Lung (tissue), 12 donors: Measurements from ENCODE around the gene CDKN2B-AS1. TPM values are rescaled to one million over a fixed set of nuclear protein-coding genes. Genes with fewer than 3 reads are reported as not detected.

ENCODE experiments used
- ATAC-seq: fragments of 200-7000 bp; cut with Tn5 transposase; one replicate; pipeline ENCODE4 v1.9.1; 2020; ENCODE audit warnings: moderate number of reproducible peaks; ENCODE audit not compliant: insufficient read depth, low FRiP score
- DNase-seq, 3 donors: peaks; one replicate each; pipeline ENCODE4 v3.0.0-alpha.2; 2013 to 2017
- H3K27ac ChIP-seq, 2 donors: one replicate each; pipeline ENCODE4 v1.5.1; 2013; ENCODE audit warnings: mild to moderate bottlenecking in 2 of 2, moderate library complexity in 2 of 2, control low read depth in 1 of 2, inconsistent platforms in 1 of 2, low read depth in 1 of 2, low read length in 1 of 2
- H3K27me3 ChIP-seq, 3 donors: one replicate each; pipeline ENCODE4 v1.5.1; 2013; ENCODE audit warnings: low read length in 2 of 3; ENCODE audit not compliant: control insufficient read depth in 3 of 3, insufficient read depth in 3 of 3
- H3K36me3 ChIP-seq, 4 donors: one replicate each; pipeline ENCODE4 v1.5.1; 2013; ENCODE audit warnings: low read length in 4 of 4, mild to moderate bottlenecking in 1 of 4, moderate library complexity in 1 of 4; ENCODE audit not compliant: control insufficient read depth in 4 of 4, insufficient read depth in 4 of 4
- H3K4me1 ChIP-seq, 5 donors: one replicate each; pipeline ENCODE4 v1.5.1; 2013; ENCODE audit warnings: low read length in 5 of 5, mild to moderate bottlenecking in 2 of 5, moderate library complexity in 1 of 5; ENCODE audit not compliant: control insufficient read depth in 5 of 5, insufficient read depth in 5 of 5
- H3K4me3 ChIP-seq: one replicate; pipeline ENCODE4 v1.5.1; 2013; ENCODE audit warnings: mild to moderate bottlenecking, control low read depth, moderate library complexity
- H3K9ac ChIP-seq, 2 donors: one replicate each; pipeline ENCODE4 v1.5.1; 2013; ENCODE audit warnings: low read length in 2 of 2, control low read depth in 1 of 2; ENCODE audit not compliant: insufficient read depth in 1 of 2
- H3K9me3 ChIP-seq, 4 donors: one replicate each; pipeline ENCODE4 v1.5.1; 2013; ENCODE audit warnings: low read length in 3 of 4, mild to moderate bottlenecking in 1 of 4, moderate library complexity in 1 of 4; ENCODE audit not compliant: control insufficient read depth in 4 of 4, insufficient read depth in 3 of 4
- WGBS, 2 donors: extraction: QIAGEN DNeasy Blood & Tissue Kit; methylation state at CpG; one replicate each; pipeline ENCODE4 v1.1.7; 2013; 5-methylcytosine and 5-hydroxymethylcytosine counted together
- polyA plus RNA-seq, 2 donors: library from polyadenylated mRNA; stranded (reverse); fragments of 200-250 nt; gene quantifications; one replicate each; pipeline ENCODE4 v1.2.1, GENCODE V29; 2013
- total RNA-seq, 2 donors: library from RNA; depleted of rRNA in 1 of 2; stranded (reverse); fragments of >200 nt in 1 of 2; gene quantifications; one replicate each; pipeline ENCODE4 v1.2.1, GENCODE V29; 2014 to 2021
- TF ChIP-seq, protein P1 (sequence below): IDR thresholded peaks from 2 replicates; pipeline ENCODE4 v1.5.1; 2012; ENCODE audit warnings: mild to moderate bottlenecking; ENCODE audit errors: control extremely low read depth, extremely low read depth
- donor health status: control.
- donor health status: control.
- donor health status: Bipolar disorder and iron deficiency.
- donor health status: healthy.
- donor health status: DM: yes; HTN: yes; CAD: no.

CDKN2B-AS1 gene
- total and polyA plus RNA-seq, 4 donors, result 0.32 to 1.2 (median 0.59) TPM

DNA sequence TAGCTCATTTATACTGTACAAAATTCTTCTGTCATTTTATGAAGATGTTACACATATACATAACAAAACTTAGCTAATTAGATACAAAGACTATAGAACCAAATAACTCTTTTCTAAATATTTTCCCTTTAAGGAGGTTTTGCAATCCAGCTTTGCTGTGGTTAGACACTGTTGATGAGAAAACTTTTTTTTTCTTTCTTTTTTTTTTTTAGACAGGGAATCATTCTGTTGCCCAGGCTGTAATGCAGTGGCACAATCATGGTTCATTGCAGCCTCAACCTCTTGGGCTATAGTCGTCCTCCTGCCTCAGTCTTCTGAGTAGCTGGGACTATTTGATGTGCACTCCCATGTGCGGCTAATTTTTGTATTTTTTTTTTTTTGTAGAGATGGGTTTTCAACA is 53.0 kb downstream of the CDKN2B-AS1 start:
- WGBS, 2 donors, result 67 to 88% methylated on average over 2 of the region's 2 CpGs
- DNase-seq, result no peak
- Histone ChIP-seq H3K9ac (no peak overlapping the region), H3K27me3 (no peaks in the 10 kb centered on the region), H3K27ac (no peak overlapping the region), H3K9me3 (no peaks in the 10 kb centered on the region), H3K36me3 (no peaks in the 10 kb centered on the region), H3K4me3 (no peak overlapping the region), H3K4me1 (no peaks in the 10 kb centered on the region)
- ATAC-seq, result no peak
- TF ChIP-seq, protein P1, sequence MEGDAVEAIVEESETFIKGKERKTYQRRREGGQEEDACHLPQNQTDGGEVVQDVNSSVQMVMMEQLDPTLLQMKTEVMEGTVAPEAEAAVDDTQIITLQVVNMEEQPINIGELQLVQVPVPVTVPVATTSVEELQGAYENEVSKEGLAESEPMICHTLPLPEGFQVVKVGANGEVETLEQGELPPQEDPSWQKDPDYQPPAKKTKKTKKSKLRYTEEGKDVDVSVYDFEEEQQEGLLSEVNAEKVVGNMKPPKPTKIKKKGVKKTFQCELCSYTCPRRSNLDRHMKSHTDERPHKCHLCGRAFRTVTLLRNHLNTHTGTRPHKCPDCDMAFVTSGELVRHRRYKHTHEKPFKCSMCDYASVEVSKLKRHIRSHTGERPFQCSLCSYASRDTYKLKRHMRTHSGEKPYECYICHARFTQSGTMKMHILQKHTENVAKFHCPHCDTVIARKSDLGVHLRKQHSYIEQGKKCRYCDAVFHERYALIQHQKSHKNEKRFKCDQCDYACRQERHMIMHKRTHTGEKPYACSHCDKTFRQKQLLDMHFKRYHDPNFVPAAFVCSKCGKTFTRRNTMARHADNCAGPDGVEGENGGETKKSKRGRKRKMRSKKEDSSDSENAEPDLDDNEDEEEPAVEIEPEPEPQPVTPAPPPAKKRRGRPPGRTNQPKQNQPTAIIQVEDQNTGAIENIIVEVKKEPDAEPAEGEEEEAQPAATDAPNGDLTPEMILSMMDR, result no peak

DNA sequence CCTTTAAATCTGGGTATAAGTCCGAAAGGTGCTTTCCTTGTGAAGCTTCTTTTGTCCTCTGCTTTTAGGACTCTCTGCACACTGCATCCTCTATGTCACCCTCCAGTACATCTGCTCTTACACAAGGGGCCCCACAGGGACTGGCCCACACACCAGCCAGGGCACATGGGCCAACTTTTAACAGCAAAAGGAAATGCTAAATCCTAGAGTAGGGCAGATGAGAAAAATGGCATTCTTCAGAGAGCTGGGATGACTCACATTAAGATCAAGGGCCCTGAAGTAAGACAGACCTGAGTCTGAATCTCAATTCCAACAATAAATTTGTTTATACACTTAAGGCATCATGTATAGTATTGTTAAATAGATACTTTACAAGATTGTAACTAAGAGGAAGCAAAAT is 54.8 kb downstream of the CDKN2B-AS1 start:
- WGBS, 2 donors, result 94 to 96% methylated on average over 1 of the region's 1 CpG
- Histone ChIP-seq H3K27ac (no peak overlapping the region), H3K27me3 (no peaks in the 10 kb centered on the region), H3K9ac (no peak overlapping the region), H3K4me3 (no peak overlapping the region), H3K9me3 (no peaks in the 10 kb centered on the region), H3K4me1 (no peaks in the 10 kb centered on the region), H3K36me3 (no peaks in the 10 kb centered on the region)
- ATAC-seq (no peak), DNase-seq (no peak)
- TF ChIP-seq, protein P1, result no peak

DNA sequence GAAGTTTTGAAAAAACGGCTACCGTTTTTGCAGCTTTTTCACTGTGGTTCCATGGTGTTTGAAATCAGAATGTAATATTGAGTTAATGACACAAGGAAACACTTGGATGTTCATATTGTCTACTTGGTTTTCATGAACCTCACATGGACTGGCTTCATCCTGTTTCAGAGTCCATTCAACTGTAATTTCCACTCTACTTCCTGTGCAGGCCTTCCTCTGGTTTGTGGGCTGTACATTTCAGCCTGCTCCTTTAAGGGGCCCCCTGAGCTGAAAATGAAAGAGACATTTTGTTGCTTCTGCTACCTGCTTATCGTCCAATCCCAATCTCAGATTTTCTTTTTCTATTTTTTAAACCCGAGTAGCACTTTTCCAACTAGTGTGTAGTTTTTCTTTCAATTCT is 56.3 kb downstream of the CDKN2B-AS1 start:
- WGBS, 2 donors, result 31 to 60% methylated on average over 4 of the region's 4 CpGs
- no peak for ATAC-seq
- TF ChIP-seq, protein P1, result no peak
- H3K4me3 ChIP-seq, result no peak overlapping the region
- no peak overlapping the region for H3K27ac ChIP-seq
- DNase-seq, result peak in 1 of 3 donors; percentile 8
- no peaks in the 10 kb centered on the region for H3K36me3 ChIP-seq
- no peak overlapping the region for H3K9ac ChIP-seq
- H3K4me1 ChIP-seq, result no peaks in the 10 kb centered on the region
- no peaks in the 10 kb centered on the region for H3K27me3 ChIP-seq
- H3K9me3 ChIP-seq, result no peaks in the 10 kb centered on the region

DNA sequence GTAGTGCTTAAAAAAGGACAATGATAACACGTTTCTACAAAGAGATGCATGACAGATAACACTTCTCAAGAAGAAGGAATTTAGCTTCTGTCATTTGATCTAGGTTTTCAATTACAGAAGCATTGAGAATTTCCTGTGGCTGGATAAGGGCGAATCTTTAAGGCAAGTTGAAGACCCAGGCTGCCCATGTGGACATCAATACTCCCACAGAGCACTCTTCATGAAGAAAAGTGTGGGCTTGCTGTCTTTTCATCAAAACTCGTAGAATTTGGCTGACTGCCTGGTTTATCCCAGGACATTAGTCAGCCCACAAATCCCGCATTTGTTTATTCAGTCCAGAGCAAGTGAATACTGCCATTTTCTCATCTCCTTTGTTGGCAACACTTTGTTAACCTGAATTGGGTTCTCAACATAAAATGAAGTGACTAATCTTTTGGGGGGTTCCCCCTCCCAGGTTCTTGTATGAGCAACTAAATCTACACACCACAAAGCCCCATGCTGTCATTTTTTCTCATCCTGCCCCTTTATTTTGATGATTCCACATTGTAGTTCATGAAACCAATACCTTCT is 57.9 kb downstream of the CDKN2B-AS1 start:
- peak; percentile 19 for ATAC-seq
- no peaks in the 10 kb centered on the region for H3K4me1 ChIP-seq
- H3K9ac ChIP-seq, result no peak overlapping the region
- peak in 1 of 3 donors; percentile 6 for DNase-seq
- H3K27ac ChIP-seq, result no peak overlapping the region
- no peaks in the 10 kb centered on the region for H3K9me3 ChIP-seq
- no peaks in the 10 kb centered on the region for H3K36me3 ChIP-seq
- no peaks in the 10 kb centered on the region for H3K27me3 ChIP-seq
- 45 to 66% methylated on average over 4 of the region's 4 CpGs for WGBS, 2 donors
- no peak overlapping the region for H3K4me3 ChIP-seq
- TF ChIP-seq, protein P1, result no peak
